ENCODE measurements around the gene DMC1.
A peak's percentile ranks its signal among the peaks of the same experiment; 100 is the strongest.

The DMC1 gene

GRCh38 chr22:38566726-38567504, 3.1 kb downstream of the DMC1 start:
- no peak for DNase-seq (ENCODE audit: low spot score)

- no peak for DNase-seq (ENCODE audit: low spot score)
These were observed 4.5 kb downstream of the DMC1 start for GRCh38 chr22:38565441-38565840.

- DNase-seq (ENCODE audit: low spot score), result no peak
These were observed 5.3 kb downstream of the DMC1 start for GRCh38 chr22:38564669-38565068.

GRCh38 chr22:38554281-38554680, 15.7 kb downstream of the DMC1 start:
- no peak for DNase-seq (ENCODE audit: low spot score)

- DNase-seq (ENCODE audit: low spot score), result no peak
These were observed 20.7 kb downstream of the DMC1 start for GRCh38 chr22:38549101-38549894.

- DNase-seq (ENCODE audit: low spot score), result no peak
These were observed 29.3 kb downstream of the DMC1 start for GRCh38 chr22:38540701-38541100.

GRCh38 chr22:38531251-38531938, 38.6 kb downstream of the DMC1 start:
- DNase-seq (ENCODE audit: low spot score), result no peak

- no peak for DNase-seq (ENCODE audit: low spot score)
These were observed 45.6 kb downstream of the DMC1 start for GRCh38 chr22:38524429-38524828.

- DNase-seq (ENCODE audit: low spot score), result no peak
These were observed 46.5 kb downstream of the DMC1 start for GRCh38 chr22:38523479-38523878.

GRCh38 chr22:38523029-38523428, 47.0 kb downstream of the DMC1 start:
- DNase-seq (ENCODE audit: low spot score), result no peak

GRCh38 chr22:38519453-38520250, 50.3 kb downstream of the DMC1 start:
- DNase-seq (ENCODE audit: low spot score), result no peak

- DNase-seq (ENCODE audit: low spot score), result no peak
These were observed 51.4 kb downstream of the DMC1 start for GRCh38 chr22:38518620-38519019.

GRCh38 chr22:38513063-38513462, 56.9 kb downstream of the DMC1 start:
- peak; percentile 40 for DNase-seq (ENCODE audit: low spot score)

- no peak for DNase-seq (ENCODE audit: low spot score)
These were observed 59.5 kb downstream of the DMC1 start for GRCh38 chr22:38510416-38510970.

- peak; percentile 92 for DNase-seq (ENCODE audit: low spot score)
These were observed 63.6 kb downstream of the DMC1 start, which contains the start of gene DDX17 for GRCh38 chr22:38506118-38506962. TSS of gene DDX17 (minus strand) at chr22:38506311.

- DNase-seq (ENCODE audit: low spot score), result peak; percentile 48
These were observed 64.4 kb downstream of the DMC1 start for GRCh38 chr22:38505541-38506117.

- peak; percentile 46 for DNase-seq (ENCODE audit: low spot score)
These were observed 65.0 kb downstream of the DMC1 start for GRCh38 chr22:38504731-38505540.

- DNase-seq (ENCODE audit: low spot score), result no peak
These were observed 67.0 kb downstream of the DMC1 start for GRCh38 chr22:38503021-38503420.
